Measurements from ENCODE around the gene GMCL2. TPM values are rescaled to one million over a fixed set of nuclear protein-coding genes. Genes with fewer than 3 reads are reported as not detected.

The GMCL2 gene
- total RNA-seq, 1 experiment from 2014 or later: not detected

DNA sequence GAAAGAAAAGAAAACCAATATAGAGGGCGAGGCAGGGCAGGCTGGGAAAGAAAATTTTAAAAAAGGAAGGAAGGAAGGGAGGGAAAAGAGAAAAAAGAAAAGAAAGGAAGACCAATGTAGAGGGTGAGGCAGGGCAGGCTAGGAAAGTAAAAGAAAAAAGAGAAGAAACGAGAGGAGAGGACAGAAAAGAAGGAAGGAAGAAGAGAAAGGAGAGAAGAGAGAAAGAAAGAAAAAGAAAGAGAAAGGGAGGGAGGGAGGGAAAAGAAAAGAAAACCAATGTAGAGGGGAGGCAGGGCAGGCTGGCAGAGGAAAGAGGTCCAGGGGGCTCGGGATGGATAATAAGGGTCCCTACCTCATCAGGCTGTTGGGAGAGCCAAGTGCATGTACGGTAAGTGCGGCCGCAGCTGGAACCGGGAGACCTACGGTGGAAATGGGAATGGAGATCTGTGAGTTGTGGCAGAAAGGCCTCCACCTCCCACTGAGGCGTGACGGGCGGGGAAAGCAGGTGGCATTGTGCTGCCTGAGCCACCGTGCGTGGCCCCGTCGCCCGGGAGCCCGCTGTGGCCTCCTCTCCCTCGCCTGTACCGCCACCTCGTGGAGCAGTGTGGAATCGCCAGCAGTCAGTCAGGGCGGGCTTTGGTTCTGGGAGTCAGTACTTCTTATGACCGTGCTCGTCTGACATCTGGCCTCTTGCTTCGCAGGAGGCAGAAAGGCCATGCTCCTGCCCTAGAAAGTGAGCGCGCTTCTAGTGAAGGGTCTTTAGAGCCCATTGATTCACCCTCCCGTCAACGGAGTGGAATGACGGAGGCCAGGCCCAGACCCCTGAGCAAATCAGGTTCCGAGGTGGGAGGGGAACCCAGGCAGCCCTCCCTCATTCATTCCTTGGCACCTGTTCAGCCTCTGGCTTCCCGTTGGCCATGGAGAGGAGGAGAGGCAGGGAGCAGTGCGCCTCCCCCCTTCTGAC is 23.1 kb downstream of the GMCL2 start (continued):
- TF ChIP-seq, protein P1, sequence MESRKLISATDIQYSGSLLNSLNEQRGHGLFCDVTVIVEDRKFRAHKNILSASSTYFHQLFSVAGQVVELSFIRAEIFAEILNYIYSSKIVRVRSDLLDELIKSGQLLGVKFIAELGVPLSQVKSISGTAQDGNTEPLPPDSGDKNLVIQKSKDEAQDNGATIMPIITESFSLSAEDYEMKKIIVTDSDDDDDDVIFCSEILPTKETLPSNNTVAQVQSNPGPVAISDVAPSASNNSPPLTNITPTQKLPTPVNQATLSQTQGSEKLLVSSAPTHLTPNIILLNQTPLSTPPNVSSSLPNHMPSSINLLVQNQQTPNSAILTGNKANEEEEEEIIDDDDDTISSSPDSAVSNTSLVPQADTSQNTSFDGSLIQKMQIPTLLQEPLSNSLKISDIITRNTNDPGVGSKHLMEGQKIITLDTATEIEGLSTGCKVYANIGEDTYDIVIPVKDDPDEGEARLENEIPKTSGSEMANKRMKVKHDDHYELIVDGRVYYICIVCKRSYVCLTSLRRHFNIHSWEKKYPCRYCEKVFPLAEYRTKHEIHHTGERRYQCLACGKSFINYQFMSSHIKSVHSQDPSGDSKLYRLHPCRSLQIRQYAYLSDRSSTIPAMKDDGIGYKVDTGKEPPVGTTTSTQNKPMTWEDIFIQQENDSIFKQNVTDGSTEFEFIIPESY (IDR thresholded peaks at IDR 0.05; ENCODE audit: extremely low read depth, insufficient replicate concordance, low read length): no peak
- TF ChIP-seq EGR1 (IDR thresholded peaks at IDR 0.05; ENCODE audit: low read depth): no peak

GRCh38 chr5:178162481-178162880 is 24.7 kb downstream of the GMCL2 start:
- ATAC-seq: no peak
- Histone ChIP-seq H3K27me3 (ENCODE audit: insufficient read depth, low read length) (no peaks in the 10 kb centered on the region), H3K9me2 (ENCODE audit: insufficient read depth) (no peaks in the 10 kb centered on the region), H3K4me1 (ENCODE audit: control insufficient read depth in 1 of 2, insufficient read depth in 2 of 2, low read length in 2 of 2) (peaks cover 2 to 11% of the 10 kb centered on the region in 2 experiments; a peak in 3 of 4 replicates), H3K79me2 (ENCODE audit: insufficient read depth, low read length) (no peaks in the 10 kb centered on the region), H3K4me3 (replicated peaks in 1 of 2; ENCODE audit: low read depth in 1 of 2, low read length in 2 of 2) (no peak overlapping the region), H3K27ac (ENCODE audit: low read depth, low read length) (no peak overlapping the region), H3K4me2 (ENCODE audit: low read length) (no peak overlapping the region), H3K9ac (ENCODE audit: low read length) (no peak overlapping the region), H3K9me3 (ENCODE audit: control insufficient read depth in 1 of 2, insufficient read depth in 1 of 2, low read depth in 1 of 2, low read length in 2 of 2) (no peaks in the 10 kb centered on the region), H3K36me3 (ENCODE audit: control insufficient read depth in 1 of 2, insufficient read depth in 2 of 2, low read length in 2 of 2) (no peaks in the 10 kb centered on the region), H2AFZ (ENCODE audit: low read depth, low read length, poor library complexity, severe bottlenecking) (no peak overlapping the region), H4K20me1 (ENCODE audit: insufficient read depth) (no peaks in the 10 kb centered on the region)
- POLR2A ChIA-PET: no interaction called here
- DNase-seq (ENCODE audit: low read depth, low spot score): no peak
- intact Hi-C loops (cut with micrococcal nuclease): no loop called here
- TF ChIP-seq EZH2phosphoT487 (IDR thresholded peaks at IDR 0.05; ENCODE audit: borderline replicate concordance): no peak
- no peak for TF ChIP-seq ELF1 (IDR thresholded peaks at IDR 0.05; ENCODE audit: borderline replicate concordance, low read depth)
- TF ChIP-seq, protein P2, sequence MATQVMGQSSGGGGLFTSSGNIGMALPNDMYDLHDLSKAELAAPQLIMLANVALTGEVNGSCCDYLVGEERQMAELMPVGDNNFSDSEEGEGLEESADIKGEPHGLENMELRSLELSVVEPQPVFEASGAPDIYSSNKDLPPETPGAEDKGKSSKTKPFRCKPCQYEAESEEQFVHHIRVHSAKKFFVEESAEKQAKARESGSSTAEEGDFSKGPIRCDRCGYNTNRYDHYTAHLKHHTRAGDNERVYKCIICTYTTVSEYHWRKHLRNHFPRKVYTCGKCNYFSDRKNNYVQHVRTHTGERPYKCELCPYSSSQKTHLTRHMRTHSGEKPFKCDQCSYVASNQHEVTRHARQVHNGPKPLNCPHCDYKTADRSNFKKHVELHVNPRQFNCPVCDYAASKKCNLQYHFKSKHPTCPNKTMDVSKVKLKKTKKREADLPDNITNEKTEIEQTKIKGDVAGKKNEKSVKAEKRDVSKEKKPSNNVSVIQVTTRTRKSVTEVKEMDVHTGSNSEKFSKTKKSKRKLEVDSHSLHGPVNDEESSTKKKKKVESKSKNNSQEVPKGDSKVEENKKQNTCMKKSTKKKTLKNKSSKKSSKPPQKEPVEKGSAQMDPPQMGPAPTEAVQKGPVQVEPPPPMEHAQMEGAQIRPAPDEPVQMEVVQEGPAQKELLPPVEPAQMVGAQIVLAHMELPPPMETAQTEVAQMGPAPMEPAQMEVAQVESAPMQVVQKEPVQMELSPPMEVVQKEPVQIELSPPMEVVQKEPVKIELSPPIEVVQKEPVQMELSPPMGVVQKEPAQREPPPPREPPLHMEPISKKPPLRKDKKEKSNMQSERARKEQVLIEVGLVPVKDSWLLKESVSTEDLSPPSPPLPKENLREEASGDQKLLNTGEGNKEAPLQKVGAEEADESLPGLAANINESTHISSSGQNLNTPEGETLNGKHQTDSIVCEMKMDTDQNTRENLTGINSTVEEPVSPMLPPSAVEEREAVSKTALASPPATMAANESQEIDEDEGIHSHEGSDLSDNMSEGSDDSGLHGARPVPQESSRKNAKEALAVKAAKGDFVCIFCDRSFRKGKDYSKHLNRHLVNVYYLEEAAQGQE (IDR thresholded peaks at IDR 0.05; ENCODE audit: low read depth): no peak
- no peak for TF ChIP-seq MAX (IDR thresholded peaks at IDR 0.05)
- TF ChIP-seq ATF3 (IDR thresholded peaks at IDR 0.05): no peak
- TF ChIP-seq CEBPB (IDR thresholded peaks at IDR 0.05; ENCODE audit: low read depth): no peak
- no peak for TF ChIP-seq FOSL1 (IDR thresholded peaks at IDR 0.05; ENCODE audit: low read depth)
- no peak for TF ChIP-seq SRF (IDR thresholded peaks at IDR 0.05; ENCODE audit: low read depth)
- CTCF ChIA-PET: interaction anchor here (2.9 kb wide), 1 partner anchor 87 kb away, joined by 19 read pairs; no protein-coding TSS in a partner anchor
- RAD21 ChIA-PET (ENCODE audit: low non-redundant PET in 1 of 2, low total read pairs in 2 of 2, uncharacterized antibody in 2 of 2, unreplicated experiment in 2 of 2): no interaction called here
- BruUV-seq (replicated peaks): no TSS peak
